ENCODE data around the gene UGT1A3. TPM values are rescaled to one million over a fixed set of nuclear protein-coding genes. Genes with fewer than 3 reads are reported as not detected.
"Not testable (repeated sequence)": the region's sequence is repeated elsewhere in the genome, so short reads cannot be mapped to it uniquely, and the experiment has no call there.

UGT1A3 gene
- total RNA-seq, 1 donor from 2014 or later, result 0.19 TPM

DNA sequence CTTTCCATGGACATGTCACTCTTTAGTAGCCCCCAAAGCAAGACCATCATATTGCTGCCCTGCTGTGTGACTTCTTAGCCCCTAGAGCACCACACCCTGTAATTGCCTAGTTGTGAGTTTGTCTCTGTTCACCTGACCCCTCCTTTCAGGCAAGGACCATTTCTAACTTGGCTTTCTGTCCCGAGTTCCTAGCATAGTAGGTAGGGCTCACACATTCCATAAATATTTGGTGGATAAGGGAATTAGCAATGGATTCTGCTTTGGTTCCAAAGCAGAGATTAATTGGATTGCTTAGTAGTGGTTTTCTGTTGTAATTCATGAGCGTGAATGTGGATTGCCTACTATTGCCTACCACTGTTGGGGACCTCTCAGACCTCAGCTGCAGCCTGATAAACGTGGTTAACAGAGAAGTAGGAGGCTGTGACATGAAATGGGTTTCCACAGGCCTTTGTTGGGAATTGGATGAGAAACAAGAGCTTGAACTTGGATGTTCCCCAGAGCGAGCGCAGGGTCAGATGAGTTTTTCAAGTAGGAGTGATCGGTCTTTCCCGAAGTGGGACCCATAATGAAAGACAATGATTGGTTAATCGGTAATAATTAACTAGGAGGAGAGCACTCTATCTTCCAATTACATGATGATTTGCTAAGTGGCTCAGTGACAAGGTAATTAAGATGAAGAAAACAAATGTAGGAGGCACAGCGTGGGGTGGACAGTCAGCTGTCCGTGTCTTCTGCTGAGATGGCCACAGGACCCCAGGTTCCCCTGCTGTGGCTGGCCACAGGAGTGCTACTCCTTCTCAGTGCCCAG, 17.8 kb downstream of the UGT1A3 start:
- Mint-ChIP-seq H3K27me3 (peaks cover 14% of the 10 kb centered on the region), H3K27ac (no peak overlapping the region), H3K4me1 (ENCODE audit: unreplicated experiment) (no peaks in the 10 kb centered on the region), H3K36me3 (no peaks in the 10 kb centered on the region), H3K9me3 (no peaks in the 10 kb centered on the region), H3K4me3 (no peak overlapping the region)
- TF ChIP-seq, protein P1, sequence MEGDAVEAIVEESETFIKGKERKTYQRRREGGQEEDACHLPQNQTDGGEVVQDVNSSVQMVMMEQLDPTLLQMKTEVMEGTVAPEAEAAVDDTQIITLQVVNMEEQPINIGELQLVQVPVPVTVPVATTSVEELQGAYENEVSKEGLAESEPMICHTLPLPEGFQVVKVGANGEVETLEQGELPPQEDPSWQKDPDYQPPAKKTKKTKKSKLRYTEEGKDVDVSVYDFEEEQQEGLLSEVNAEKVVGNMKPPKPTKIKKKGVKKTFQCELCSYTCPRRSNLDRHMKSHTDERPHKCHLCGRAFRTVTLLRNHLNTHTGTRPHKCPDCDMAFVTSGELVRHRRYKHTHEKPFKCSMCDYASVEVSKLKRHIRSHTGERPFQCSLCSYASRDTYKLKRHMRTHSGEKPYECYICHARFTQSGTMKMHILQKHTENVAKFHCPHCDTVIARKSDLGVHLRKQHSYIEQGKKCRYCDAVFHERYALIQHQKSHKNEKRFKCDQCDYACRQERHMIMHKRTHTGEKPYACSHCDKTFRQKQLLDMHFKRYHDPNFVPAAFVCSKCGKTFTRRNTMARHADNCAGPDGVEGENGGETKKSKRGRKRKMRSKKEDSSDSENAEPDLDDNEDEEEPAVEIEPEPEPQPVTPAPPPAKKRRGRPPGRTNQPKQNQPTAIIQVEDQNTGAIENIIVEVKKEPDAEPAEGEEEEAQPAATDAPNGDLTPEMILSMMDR (conservative IDR thresholded peaks at IDR 0.05), result no peak
- no peak for DNase-seq (ENCODE audit: extremely low spot score, unreplicated experiment)

DNA sequence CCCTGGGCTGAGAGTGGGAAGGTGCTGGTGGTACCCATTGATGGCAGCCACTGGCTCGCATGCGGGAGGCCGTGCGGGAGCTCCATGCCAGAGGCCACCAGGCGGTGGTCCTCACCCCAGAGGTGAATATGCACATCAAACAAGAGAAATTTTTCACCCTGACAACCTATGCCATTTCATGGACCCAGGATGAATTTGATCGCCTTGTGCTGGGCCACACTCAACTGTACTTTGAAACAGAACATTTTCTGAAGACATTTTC, 18.4 kb downstream of the UGT1A3 start:
- no peaks in the 10 kb centered on the region for H3K9me3 Mint-ChIP-seq
- H3K36me3 Mint-ChIP-seq, result no peaks in the 10 kb centered on the region
- H3K27ac Mint-ChIP-seq, result no peak overlapping the region

DNA sequence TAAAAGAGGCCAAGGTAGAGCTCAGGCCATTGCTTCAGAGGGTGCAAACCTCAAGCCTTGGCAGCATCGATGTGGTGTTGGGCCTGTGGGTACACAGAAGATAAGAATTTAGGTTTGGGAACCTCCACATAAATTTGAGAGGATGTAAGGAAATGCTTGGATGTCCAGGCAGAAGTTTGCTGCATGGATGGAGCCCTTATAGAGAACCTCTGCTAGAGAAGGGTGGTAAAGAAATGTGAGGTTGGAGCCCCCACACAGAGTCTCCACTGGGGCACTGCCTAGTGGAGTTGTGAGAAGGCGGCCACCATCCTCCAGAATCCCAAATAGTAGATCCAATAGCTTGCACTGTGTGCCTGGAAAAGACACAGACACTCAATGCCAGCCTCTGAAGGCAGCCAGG, 21.8 kb downstream of the UGT1A3 start:
- H3K27me3 Mint-ChIP-seq, result peaks cover 11% of the 10 kb centered on the region
- H3K4me1 Mint-ChIP-seq (ENCODE audit: unreplicated experiment); DNase-seq (ENCODE audit: extremely low spot score, unreplicated experiment); H3K4me3 Mint-ChIP-seq; H3K36me3 Mint-ChIP-seq; H3K9me3 Mint-ChIP-seq; H3K27ac Mint-ChIP-seq: not testable (repeated sequence)

More for the DNA sequence above, 18.4 kb downstream of the UGT1A3 start:
- TF ChIP-seq, protein P1 (conservative IDR thresholded peaks at IDR 0.05), result no peak
- no peak overlapping the region for H3K4me3 Mint-ChIP-seq
- DNase-seq (ENCODE audit: extremely low spot score, unreplicated experiment), result no peak
- peaks cover 14% of the 10 kb centered on the region for H3K27me3 Mint-ChIP-seq
- no peaks in the 10 kb centered on the region for H3K4me1 Mint-ChIP-seq (ENCODE audit: unreplicated experiment)

DNA sequence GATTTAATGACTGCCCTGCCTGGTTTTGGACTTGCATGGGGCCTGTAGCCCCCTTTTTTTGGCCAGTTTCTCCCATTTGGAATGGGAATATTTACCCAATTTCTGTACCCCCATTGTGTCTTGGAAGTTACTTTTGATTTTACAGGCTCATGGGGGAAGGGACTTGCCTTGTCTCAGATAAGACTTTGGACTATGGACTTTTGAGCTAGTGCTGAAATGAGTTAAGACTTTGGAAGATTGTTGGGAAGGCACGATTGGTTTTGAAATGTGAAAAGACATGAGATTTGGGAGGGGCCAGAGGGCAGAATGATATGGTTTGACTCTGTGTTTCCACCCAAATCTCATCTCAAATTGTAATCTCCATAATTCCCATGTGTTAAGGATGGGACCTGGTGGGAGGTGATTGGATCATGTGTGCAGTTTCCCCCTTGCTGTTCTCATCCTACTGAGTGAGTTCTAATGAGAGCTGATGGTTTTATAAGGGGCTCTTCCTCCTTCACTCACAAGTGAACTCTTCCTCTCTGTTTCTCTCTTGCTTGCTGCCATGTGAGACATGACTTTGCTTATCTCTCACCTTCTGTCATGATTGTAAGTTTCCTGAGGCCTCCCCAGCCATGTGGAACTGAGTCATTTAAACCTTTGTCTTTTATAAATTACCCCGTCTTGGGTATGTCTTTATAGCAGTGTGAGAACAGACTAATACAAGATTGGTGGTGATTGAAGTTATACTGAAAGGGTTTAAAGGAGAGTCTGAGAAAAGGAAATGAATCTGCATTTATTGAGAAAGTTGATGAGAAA, 22.6 kb downstream of the UGT1A3 start:
- not testable (repeated sequence) for H3K9me3 Mint-ChIP-seq; H3K27me3 Mint-ChIP-seq; H3K36me3 Mint-ChIP-seq; H3K4me1 Mint-ChIP-seq (ENCODE audit: unreplicated experiment); H3K27ac Mint-ChIP-seq; DNase-seq (ENCODE audit: extremely low spot score, unreplicated experiment); H3K4me3 Mint-ChIP-seq

DNA sequence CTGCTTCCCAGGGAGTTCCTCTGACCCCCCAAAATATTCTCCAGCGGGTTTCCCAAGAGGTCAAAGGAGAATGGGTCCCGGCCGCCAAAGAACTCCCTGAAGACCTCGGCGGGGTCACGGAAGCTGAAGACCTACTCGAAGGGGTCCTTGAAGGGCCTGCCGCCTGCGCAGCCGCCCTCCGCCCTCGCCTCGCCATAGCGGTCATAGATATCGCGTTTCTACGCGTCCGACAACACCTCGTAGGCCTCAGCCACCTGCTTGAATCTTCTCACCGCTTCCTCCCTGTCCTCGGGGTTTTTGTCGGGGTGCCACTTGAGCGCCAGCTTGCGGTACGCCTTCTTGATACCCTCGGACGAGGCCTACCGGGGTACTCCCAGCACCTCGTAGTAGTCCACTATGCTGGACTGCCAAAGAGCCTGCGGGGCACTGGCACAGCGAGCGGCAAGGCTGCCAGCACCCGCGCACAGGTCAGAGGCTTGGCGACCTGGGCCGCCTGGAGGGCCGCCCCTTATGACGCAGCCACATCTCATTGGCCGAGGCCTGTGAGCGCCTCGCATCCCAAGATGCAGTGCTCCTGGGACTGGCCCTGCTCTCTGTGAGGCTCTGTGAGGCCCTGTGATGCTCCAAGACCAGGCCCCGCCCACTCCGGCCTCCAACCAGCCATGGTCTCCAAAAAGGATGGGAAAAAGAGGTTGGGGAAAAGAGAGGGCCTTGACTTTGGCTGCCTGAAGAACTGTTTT, 26.2 kb downstream of the UGT1A3 start:
- no peak overlapping the region for H3K4me3 Mint-ChIP-seq
- TF ChIP-seq, protein P1 (conservative IDR thresholded peaks at IDR 0.05), result no peak

DNA sequence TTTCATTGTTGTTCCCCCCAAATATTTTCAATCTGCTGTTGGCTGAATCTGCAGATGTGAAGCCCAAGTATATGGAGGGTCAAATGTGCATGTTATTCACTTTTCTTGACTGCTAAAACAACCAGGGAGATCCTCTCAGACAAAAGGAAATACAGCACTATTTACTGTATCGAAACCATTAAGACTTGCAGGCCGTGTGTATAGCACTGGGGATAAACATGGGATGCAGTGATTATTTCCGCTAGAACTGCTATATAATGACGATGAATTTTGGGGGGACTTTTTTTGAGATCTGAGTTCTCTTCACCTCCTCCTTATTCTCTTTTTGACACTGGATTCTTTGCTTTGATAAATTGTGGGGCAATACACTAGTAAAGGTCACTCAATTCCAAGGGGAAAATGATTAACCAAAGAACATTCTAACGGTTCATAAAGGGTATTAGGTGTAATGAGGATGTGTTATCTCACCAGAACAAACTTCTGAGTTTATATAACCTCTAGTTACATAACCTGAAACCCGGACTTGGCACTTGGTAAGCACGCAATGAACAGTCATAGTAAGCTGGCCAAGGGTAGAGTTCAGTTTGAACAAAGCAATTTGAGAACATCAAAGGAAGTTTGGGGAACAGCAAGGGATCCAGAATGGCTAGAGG, 27.7 kb downstream of the UGT1A3 start:
- Mint-ChIP-seq H3K27me3 (peaks cover 2% of the 10 kb centered on the region), H3K4me1 (ENCODE audit: unreplicated experiment) (no peaks in the 10 kb centered on the region), H3K27ac (no peak overlapping the region), H3K4me3 (no peak overlapping the region), H3K36me3 (no peaks in the 10 kb centered on the region), H3K9me3 (peaks cover 10% of the 10 kb centered on the region)
- TF ChIP-seq, protein P1 (conservative IDR thresholded peaks at IDR 0.05), result no peak
- no peak for DNase-seq (ENCODE audit: extremely low spot score, unreplicated experiment)

More for the DNA sequence above, 26.2 kb downstream of the UGT1A3 start:
- H3K27me3 Mint-ChIP-seq, result no peaks in the 10 kb centered on the region
- no peaks in the 10 kb centered on the region for H3K4me1 Mint-ChIP-seq (ENCODE audit: unreplicated experiment)
- H3K27ac Mint-ChIP-seq, result no peak overlapping the region
- DNase-seq (ENCODE audit: extremely low spot score, unreplicated experiment), result no peak
- H3K9me3 Mint-ChIP-seq, result peaks cover 10% of the 10 kb centered on the region
- H3K36me3 Mint-ChIP-seq, result no peaks in the 10 kb centered on the region

Measured in type B pancreatic cell (in vitro differentiated cells).